SHP77 (cell line): ENCODE measurements around the gene COL10A1.

Experiments used
- DNase-seq, 2 experiments: peaks; one replicate each; lab custom pipeline; 2025; lab: John Stamatoyannopoulos, UW

The COL10A1 gene

DNA sequence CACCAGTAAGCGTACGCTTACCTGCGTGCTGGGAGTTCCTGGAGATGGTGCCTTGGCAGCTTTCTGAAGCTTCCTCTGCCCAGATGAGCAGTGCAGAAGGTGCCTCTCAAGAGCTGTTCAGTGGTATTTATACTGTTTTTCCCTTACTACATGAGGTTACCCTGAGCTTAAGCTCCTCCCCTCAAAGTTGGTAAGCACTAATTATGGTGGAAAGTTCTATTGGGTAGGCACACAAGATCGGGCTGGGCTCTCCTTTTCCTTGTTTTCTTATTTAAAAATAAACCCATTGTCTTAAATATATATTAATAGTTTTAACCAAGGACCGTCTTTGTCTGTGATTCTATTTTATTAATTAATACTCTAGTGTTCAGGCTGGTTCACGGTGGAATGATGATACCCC lies at the start of gene COL10A1:
Gene COL10A1 (minus strand): TSS at position 101 of the 400 bp plus-strand sequence. CDS start 640 bp downstream, outside the sequence.
- DNase-seq = no peak

GRCh38 chr6:116175344-116175743 lies 49.4 kb upstream of the COL10A1 start:
- DNase-seq = no peak

DNA sequence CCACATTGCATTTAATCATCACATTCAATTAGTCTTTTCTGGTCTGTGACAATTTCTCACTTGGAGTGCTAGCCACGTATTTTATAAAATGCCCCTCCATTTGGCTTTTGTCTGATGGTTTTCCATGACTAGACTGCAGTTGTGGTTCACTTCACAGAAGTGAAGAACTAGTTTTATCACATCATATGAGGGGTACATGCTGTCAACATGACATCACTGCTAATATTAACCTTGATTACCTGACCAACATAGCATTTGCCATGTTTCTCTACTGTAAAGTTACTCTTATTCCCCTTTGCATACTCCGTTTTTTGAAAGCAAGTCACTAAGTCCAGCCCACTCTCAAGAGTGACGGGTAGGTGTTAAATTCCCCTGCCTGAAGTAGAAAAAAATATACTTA lies 48.0 kb upstream of the COL10A1 start:
- no peak for DNase-seq

- DNase-seq = no peak
Observed at GRCh38 chr6:116170358-116171057, 44.6 kb upstream of the COL10A1 start.

DNA sequence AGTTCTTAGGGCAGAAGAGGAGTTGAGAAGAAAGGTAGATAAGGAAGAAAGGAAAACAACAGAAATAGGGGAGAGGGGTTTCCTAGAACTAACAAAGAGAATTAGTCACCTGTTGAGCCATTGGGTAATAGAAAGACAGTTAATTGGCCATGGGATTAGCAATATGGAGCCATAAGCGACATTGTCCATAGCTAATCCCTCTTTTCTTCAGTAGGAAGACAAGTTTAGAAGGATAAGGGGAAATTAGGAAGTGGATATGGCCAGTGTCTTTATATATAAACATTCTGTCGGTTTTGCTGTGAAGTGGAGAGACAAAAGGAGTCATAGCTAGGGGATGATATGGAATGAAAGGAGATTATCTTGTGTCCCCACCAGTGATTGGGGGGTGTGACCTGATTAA lies 43.9 kb upstream of the COL10A1 start:
- DNase-seq = no peak

DNA sequence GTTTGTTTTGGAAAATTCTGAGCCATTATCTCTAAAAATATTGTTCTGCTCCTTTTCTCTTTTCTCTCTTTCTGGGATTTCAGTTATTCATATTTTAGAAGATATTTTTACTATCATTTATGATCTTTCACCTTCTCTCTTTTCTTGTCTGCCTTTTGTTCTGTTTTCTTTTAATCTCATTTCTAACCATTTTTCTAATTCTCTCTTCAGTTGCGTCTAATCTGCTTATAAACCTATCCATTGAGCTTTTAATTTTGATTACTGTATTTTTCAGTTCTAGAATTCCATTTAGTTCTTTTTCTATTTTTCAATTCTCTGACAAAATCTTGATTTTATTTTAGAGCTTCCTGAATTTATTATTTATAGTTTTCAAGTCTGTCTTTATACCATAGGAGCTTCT lies 42.2 kb upstream of the COL10A1 start:
- no peak for DNase-seq

- no peak for DNase-seq
Observed at GRCh38 chr6:116166369-116166768, 40.4 kb upstream of the COL10A1 start.

DNA sequence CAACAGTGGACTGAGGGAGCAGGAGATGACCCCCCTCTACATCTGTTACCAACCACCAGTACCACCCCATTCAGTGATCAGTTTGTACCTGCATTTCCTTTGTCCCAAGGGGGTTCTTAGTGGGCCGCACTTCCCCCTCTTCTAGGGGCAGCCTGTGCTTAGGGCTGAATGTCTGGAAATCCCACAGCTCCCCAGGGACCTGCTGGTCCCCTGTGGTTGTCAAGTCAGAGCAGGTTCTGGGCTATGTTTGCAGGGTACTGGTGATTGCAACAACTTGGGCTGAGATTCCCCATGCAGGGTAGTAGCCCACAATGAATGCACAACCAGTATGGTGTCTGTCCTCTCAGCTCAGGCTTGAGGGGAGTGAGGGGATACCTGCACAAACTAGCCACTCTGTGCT lies 39.7 kb upstream of the COL10A1 start:
- DNase-seq = no peak

GRCh38 chr6:116159782-116160524 lies 34.0 kb upstream of the COL10A1 start:
- DNase-seq = no peak

DNA sequence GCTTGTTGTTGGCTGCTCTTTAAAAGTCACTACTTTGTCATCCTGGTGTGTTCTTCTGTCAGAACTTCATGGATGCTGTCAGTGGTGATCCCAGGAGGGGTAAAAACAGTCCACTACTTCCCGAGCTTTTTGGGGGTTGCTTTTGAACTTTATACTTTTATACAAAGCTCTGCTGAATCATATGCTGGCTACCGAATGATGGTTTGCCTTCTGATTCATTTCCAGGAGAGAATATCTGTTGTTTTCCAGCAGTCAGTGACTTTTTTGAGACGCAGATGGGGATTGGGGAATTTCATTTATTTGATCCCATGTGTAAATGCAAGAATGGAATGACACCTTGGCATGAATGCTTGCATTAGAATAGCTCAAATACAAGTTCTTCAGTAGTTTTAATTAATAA lies 32.7 kb upstream of the COL10A1 start:
- DNase-seq = no peak

DNA sequence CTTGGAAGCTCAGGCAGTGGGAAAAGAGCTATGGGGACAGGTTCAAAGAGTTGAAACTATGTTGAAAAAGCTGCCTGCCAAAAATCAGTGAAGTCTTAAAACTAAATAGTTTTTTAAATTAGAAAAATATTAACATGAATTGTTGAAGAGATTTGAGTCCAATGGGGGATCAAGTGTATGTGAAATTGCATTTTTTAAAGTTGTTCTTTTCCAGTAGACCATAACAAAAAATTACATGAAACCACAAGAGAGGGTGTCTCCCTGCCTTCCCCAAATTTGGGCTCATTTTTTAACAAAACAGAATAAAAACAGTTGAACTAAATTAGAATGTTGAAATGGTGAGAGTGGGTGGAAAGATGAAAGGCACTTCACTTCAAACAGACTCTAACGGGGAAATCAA lies 31.5 kb upstream of the COL10A1 start:
- no peak for DNase-seq

DNA sequence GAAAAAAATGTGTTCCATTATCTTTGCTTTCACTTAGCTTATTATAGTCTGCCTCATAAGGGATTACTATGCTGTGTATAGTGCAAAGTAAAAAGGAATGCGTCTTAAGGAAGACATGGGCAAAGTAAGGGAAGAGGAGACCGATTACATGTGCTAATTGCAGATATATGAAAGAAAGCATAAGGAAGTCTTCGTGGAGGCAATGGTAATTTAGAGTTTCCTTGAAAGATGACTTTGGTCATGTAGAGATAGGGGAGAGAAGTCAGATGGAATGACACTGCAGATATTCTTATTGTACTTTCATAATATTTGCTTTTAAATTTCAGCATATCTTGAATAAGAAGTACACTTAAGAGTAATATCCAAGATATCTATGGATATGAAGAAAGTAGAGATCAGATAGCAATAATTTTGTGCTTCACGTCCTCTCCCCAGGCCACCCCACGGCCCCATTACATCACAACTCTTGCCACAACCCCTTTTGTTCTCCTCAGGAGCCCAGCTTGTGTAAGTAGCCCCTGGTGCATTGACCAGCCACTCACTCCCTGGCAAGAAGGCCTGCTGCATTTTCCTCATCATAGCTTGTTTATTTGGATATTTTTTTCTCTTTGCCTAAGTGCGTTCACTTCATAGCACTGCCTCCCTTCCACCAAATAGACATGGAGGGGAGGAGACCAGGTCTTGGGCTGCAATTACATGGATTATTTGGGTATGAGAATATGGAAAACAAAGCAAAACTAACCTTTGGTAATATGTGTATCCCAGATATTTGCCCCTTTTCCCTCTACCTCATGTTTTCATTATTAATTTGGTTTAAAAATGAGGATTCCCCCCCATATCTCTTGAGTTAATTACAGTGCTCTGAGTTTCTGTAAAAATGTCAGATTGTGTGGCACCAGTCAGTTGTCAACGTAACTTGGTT lies 30.7 kb upstream of the COL10A1 start:
- no peak for DNase-seq

DNA sequence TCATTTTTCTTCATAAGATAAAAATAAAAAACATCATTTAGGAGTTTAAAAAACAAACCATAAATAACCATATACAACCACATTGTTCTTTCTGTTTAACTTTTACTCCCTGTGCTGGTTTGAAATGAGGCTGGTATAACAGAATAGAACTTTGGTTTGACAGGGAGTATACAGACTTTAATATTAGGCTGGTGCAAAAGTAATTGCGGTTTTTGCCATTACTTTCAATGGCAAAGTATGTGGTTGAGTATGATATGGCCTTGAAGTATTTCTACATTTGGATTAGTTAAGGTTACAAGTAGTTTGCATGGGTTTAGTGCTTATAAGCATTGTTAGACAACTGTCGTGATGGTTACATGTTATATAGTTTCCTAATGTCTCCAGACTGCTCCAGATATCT lies 29.0 kb upstream of the COL10A1 start:
- DNase-seq = no peak

DNA sequence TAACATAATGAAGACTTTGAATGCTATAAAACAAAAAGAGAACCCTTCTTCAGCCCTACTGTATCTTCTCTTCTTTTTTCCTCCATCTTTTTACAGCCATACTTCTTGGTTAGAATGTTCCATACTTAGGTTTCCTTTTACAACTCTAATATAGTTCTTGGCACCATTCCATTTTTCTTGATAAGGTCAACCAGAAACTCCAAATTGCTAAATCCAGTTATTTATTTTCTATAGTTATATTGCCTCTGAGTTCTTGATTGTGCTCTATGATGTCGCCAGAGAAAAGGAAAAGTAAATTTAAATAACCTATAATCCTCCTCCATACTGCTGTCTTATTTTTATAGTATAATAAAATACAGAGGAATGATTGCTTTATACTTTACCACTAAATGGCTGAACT lies 26.7 kb upstream of the COL10A1 start:
- no peak for DNase-seq

DNA sequence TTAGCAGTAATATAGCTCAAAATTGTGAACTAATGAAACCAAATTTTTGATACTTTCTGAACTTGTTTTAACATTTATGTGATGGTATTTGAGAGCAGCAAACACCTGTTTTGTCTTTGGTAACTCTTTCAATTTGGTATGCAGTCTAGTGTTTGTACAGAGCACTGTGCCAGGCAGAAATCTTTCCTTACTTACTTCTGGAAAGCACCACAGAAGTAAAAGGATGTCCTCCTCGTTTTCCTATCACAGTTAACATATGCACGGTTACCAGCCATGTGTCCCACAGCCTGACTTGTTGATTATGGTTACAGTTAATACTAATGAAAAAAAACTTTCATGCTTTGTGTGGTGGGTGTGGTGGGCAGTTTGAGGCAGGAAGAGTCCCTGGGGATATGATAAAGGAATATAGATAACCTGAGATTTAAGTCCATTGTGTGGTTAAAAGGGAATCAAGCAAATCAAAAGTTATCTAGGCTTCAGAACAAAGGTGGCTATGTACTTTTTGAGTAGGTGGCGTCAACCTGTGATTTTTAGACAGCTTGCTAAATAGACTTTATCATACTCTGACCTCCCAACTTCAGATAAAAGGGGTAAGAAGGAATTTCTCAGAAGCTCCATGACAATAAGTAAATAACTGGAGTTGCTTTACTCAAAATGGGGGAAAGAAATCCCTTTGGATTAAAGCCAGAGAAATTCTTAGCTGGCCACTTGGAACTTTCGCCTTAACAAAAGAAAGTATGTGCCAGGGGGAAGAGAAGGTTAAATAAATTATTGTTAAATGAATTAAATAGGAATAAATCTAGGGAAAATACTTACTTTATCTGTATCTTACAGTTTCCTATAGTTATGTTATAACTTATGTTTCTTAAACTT lies 20.1 kb upstream of the COL10A1 start:
- no peak for DNase-seq

DNA sequence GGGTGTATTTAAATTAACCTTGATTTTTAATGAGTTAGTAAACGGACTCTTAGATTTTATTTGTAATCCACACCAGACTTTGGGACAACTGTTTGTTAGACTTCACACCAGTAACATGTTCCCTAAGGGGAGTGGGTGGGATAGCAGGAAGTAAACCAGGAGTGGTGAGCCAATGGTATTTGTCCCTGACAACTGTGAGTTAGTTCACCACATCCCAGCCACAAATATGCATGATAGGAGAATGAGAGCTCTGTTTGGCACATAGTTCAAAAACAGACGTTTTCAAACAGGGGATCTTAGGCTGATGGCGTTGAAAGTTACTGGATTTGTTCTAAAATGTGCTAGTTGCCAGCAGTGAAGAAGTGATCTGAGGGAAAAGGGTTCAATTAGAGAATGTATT lies 18.7 kb upstream of the COL10A1 start:
- no peak for DNase-seq

- DNase-seq = no peak
Observed at GRCh38 chr6:116139917-116140316, 14.0 kb upstream of the COL10A1 start.

DNA sequence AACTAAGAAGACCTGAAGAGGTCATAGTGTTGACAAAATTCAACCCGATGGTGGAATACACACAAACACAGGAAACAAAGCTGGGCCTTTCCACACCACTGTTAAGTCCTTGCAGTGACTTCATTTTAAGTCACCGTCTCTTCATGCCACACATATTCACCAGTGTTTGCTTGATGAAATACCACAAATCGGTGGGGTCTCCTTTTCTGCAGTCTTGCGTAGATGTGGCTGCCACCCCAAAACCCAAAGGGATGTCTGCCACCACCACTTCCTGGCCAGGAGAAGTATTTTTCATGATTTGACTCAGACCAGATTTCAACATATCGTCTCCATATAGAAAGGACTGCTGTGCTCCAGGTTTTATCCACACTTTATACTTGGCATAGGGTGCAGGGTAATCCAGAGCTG lies 11.0 kb upstream of the COL10A1 start:
- DNase-seq = no peak

DNA sequence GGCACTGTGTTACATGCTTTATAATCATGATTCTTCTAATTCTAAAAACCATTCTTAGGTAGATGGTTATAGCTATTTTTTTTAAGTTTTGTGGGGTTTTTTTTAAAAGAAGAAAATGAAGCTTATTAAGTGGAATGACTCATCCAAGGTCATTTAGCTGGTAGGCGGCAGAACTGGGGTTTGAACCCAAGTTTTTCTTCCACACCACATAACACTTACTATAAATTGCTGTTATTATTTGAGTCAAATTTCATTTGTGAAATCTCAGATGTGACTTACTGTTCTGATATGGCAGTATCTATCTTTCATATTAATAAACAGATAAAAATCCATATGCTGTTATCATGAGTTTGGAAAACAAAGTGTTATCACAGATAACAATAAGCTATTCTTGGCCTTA lies 10.4 kb upstream of the COL10A1 start:
- no peak for DNase-seq

- no peak for DNase-seq
Observed at GRCh38 chr6:116133453-116133852, 7.5 kb upstream of the COL10A1 start.

DNA sequence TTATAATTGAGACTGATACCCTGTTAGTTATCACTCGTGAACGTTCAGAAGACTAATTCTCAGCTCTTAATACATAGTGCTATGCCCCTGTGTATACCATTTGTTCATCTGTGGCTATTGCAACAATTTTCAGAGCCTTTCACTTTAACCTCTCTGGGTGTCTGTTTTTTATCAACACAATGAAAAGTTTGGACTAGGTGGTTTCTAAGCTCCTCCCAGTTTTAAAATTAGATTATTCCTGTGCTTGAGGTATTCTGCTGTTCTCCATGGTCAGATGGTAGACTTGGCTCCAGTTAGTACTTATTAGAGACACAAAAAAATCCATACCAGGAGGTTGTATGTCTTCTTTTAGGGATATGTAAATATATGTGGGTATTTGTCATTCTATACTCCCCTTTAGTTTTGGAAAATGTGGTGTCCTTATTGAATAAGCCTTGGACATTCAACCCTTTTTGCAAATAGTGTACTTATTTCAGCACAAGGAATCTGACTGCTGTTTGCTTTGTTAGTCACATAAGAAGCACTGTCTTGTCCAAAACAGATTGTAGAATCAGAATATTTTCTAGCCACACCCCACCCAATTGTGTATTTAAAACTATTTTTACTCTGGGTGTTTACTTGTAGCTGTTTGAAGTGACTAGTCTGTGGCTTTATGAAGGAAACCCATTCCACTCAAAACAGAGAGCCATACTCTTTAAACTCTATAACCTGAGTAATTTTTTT lies 2.0 kb upstream of the COL10A1 start:
- DNase-seq = no peak
